GM18502 (cell line): ENCODE data around the gene KHDRBS2.

Source experiments
- ATAC-seq: cut with Tn5 transposase; IDR thresholded peaks from one replicate; pipeline ENCODE4 v1.9.1; 2021; ENCODE audit warnings: mild to moderate bottlenecking; ENCODE audit not compliant: unreplicated experiment, poor library complexity

KHDRBS2 gene

GRCh38 chr6:62039605-62040004 is 246.4 kb downstream of the KHDRBS2 start:
- no peak for ATAC-seq

- ATAC-seq, result no peak
These were observed 248.6 kb downstream of the KHDRBS2 start for GRCh38 chr6:62037445-62037844.

GRCh38 chr6:62035952-62036351 is 250.1 kb downstream of the KHDRBS2 start:
- no peak for ATAC-seq

- ATAC-seq, result no peak
These were observed 272.3 kb downstream of the KHDRBS2 start for GRCh38 chr6:62013719-62014118.

GRCh38 chr6:62009445-62009844 is 276.6 kb downstream of the KHDRBS2 start:
- no peak for ATAC-seq

- ATAC-seq, result no peak
These were observed 296.4 kb downstream of the KHDRBS2 start for GRCh38 chr6:61989616-61990015.

GRCh38 chr6:61980622-61981021 is 305.4 kb downstream of the KHDRBS2 start:
- ATAC-seq, result no peak

GRCh38 chr6:61977947-61978346 is 308.1 kb downstream of the KHDRBS2 start:
- no peak for ATAC-seq

- no peak for ATAC-seq
These were observed 308.9 kb downstream of the KHDRBS2 start for GRCh38 chr6:61977099-61977498.

- no peak for ATAC-seq
These were observed 326.8 kb downstream of the KHDRBS2 start for GRCh38 chr6:61959196-61959595.

GRCh38 chr6:61953851-61954250 is 332.2 kb downstream of the KHDRBS2 start:
- no peak for ATAC-seq

- ATAC-seq, result no peak
These were observed 334.4 kb downstream of the KHDRBS2 start for GRCh38 chr6:61951586-61951985.

- no peak for ATAC-seq
These were observed 335.2 kb downstream of the KHDRBS2 start for GRCh38 chr6:61950811-61951210.

- no peak for ATAC-seq
These were observed 336.1 kb downstream of the KHDRBS2 start for GRCh38 chr6:61949971-61950370.

GRCh38 chr6:61949161-61949560 is 336.9 kb downstream of the KHDRBS2 start:
- ATAC-seq, result no peak

- no peak for ATAC-seq
These were observed 338.6 kb downstream of the KHDRBS2 start for GRCh38 chr6:61947311-61947947.

- ATAC-seq, result no peak
These were observed 345.1 kb downstream of the KHDRBS2 start for GRCh38 chr6:61940919-61941318.

GRCh38 chr6:61935242-61935846 is 350.7 kb downstream of the KHDRBS2 start:
- no peak for ATAC-seq

GRCh38 chr6:61909486-61909885 is 376.5 kb downstream of the KHDRBS2 start:
- no peak for ATAC-seq

- ATAC-seq, result no peak
These were observed 384.3 kb downstream of the KHDRBS2 start for GRCh38 chr6:61901748-61902147.

- no peak for ATAC-seq
These were observed 391.5 kb downstream of the KHDRBS2 start for GRCh38 chr6:61894536-61894935.

GRCh38 chr6:61887423-61887822 is 398.6 kb downstream of the KHDRBS2 start:
- no peak for ATAC-seq
